SK-N-SH treated with all-trans-retinoic acid at 6 μM for 48 hours (cell line): ENCODE measurements around the gene NREP.

Source experiments
- ESRRG ChIP-seq: fragments of 250-450 bp; sonication (Bioruptor Pico); IDR thresholded peaks from 2 replicates; pipeline ENCODE4 v1.6.1; 2021; ENCODE audit warnings: mild to moderate bottlenecking
- ZFP3 ChIP-seq: fragments of 250-450 bp; sonication (Bioruptor Pico); IDR thresholded peaks from 2 replicates; pipeline ENCODE4 v1.5.0; 2020; ENCODE audit warnings: mild to moderate bottlenecking, moderate library complexity
- ZFP30 ChIP-seq: fragments of 450-650 bp; formaldehyde crosslinking; IDR thresholded peaks from 2 replicates; pipeline ENCODE4 v1.5.0; 2022; ENCODE audit warnings: mild to moderate bottlenecking, moderate library complexity
- ZNF565 ChIP-seq: fragments of 450-650 bp; formaldehyde crosslinking; conservative IDR thresholded peaks from 2 replicates; pipeline ENCODE4 v1.5.0; 2020; ENCODE audit warnings: low read depth, mild to moderate bottlenecking, moderate library complexity
- ZNF70 ChIP-seq: fragments of 450-650 bp; formaldehyde crosslinking; IDR thresholded peaks from 2 replicates; pipeline ENCODE4 v1.5.0; 2020; ENCODE audit warnings: mild to moderate bottlenecking, moderate library complexity
- TF ChIP-seq, protein P1 (sequence below): fragments of 250-450 bp; sonication (Bioruptor Pico); IDR thresholded peaks from 2 replicates; pipeline ENCODE4 v1.8.0; 2020; ENCODE audit warnings: mild to moderate bottlenecking, moderate library complexity, borderline replicate concordance

DNA sequence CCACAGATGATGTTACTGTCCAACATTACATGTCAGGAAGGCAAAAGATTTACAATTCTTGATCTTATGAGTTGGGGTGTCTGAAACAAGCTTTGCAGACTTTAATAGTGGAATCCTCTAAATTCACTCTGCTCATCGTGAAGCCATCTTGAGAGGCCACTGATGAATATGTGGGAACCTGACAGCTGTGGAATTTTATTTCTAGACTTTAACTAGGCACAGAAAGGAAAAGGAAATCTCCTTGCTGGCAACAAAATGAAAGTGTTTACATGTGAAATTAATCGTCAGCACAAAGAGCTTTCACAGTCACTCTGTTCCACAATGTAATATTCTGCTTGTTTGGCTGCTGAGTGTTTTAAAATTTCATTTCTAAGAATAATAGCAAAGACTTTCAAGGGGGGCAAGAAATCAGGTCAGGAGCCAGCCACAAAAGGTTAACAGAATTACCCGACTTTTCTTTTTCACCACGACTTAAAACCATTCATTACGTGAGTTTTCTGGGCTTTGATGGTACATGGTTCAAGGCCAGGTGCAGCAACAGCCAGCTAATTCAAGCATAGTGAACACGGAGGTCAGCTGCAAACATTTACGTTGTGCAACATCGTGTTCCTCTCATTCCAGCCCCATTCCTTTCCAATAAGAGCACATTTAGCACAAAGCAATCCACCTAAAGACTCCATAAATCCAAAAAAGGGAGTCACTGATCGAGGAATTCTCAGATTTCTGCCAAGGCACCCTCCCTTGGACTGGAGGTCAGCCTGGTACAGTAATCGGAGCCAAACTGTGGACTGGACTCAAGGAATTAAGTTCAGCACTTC lies 14.6 kb downstream of the NREP start:
- TF ChIP-seq ESRRG (CRISPR knock-in tag) (no peak), ZNF70 (CRISPR knock-in tag) (no peak), ZNF565 (CRISPR knock-in tag) (no peak), ZFP3 (CRISPR knock-in tag) (no peak), ZFP30 (CRISPR knock-in tag) (no peak)
- TF ChIP-seq, protein P1, sequence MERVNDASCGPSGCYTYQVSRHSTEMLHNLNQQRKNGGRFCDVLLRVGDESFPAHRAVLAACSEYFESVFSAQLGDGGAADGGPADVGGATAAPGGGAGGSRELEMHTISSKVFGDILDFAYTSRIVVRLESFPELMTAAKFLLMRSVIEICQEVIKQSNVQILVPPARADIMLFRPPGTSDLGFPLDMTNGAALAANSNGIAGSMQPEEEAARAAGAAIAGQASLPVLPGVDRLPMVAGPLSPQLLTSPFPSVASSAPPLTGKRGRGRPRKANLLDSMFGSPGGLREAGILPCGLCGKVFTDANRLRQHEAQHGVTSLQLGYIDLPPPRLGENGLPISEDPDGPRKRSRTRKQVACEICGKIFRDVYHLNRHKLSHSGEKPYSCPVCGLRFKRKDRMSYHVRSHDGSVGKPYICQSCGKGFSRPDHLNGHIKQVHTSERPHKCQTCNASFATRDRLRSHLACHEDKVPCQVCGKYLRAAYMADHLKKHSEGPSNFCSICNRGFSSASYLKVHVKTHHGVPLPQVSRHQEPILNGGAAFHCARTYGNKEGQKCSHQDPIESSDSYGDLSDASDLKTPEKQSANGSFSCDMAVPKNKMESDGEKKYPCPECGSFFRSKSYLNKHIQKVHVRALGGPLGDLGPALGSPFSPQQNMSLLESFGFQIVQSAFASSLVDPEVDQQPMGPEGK (CRISPR knock-in tag): no peak
